DMS153 treated with DMSO at 0.1 percent for 48 hours (cell line): ENCODE results near the gene LRRC19.

Source experiments
- DNase-seq: peaks from one replicate; lab custom pipeline; 2025; ENCODE audit not compliant: unreplicated experiment; lab: John Stamatoyannopoulos, UW

LRRC19 gene

GRCh38 chr9:26955921-26956859 lies 49.3 kb downstream of the LRRC19 start, which contains the start of gene IFT74:
Gene IFT74 (plus strand): TSS chr9:26956412. CDS start chr9:26961968, 5,556 bp downstream.
- peak; percentile 94 for DNase-seq

GRCh38 chr9:26955222-26955903 lies 50.1 kb downstream of the LRRC19 start:
- no peak for DNase-seq

- DNase-seq = no peak
Observed at GRCh38 chr9:26954050-26954508, 51.4 kb downstream of the LRRC19 start.

- no peak for DNase-seq
Observed at GRCh38 chr9:26951794-26952193, 53.7 kb downstream of the LRRC19 start.

- DNase-seq = no peak
Observed at GRCh38 chr9:26950521-26950920, 55.0 kb downstream of the LRRC19 start.

- no peak for DNase-seq
Observed at GRCh38 chr9:26949637-26950069, 55.8 kb downstream of the LRRC19 start.

- no peak for DNase-seq
Observed at GRCh38 chr9:26947736-26948135, 57.7 kb downstream of the LRRC19 start.

- DNase-seq = peak; percentile 77
Observed at GRCh38 chr9:26946753-26947727, 58.4 kb downstream of the LRRC19 start, which contains the start of gene PLAA. Gene PLAA (minus strand): TSS chr9:26947242. CDS start chr9:26947045, 197 bp downstream.

- no peak for DNase-seq
Observed at GRCh38 chr9:26945591-26945990, 59.9 kb downstream of the LRRC19 start.
